OCI-LY1 (cell line): ENCODE data around the gene IL11.

Experiments
- H2AFZ ChIP-seq: fragments of 200-600 bp; sonication (generic), shearing (Covaris generic); 2 replicates; pipeline ENCODE4 v1.6.0; 2014; ENCODE audit warnings: antibody characterized with exemption, mild to moderate bottlenecking, low read length
- H3F3A ChIP-seq: fragments of 200-600 bp; sonication (generic), shearing (Covaris generic); 2 replicates; pipeline ENCODE4 v1.6.0; 2014; ENCODE audit warnings: mild to moderate bottlenecking, antibody characterized with exemption, low read length, moderate library complexity; ENCODE audit not compliant: insufficient read depth
- H3K27ac ChIP-seq: fragments of 200-600 bp; sonication (generic); 2 replicates; pipeline ENCODE4 v1.5.1; 2014; ENCODE audit warnings: low read length, mixed run types, mild to moderate bottlenecking, low read depth; ENCODE audit not compliant: poor library complexity, severe bottlenecking
- H3K27me3 ChIP-seq: fragments of 200-600 bp; sonication (generic); 2 replicates; pipeline ENCODE4 v1.6.0; 2014; ENCODE audit warnings: antibody characterized with exemption, mild to moderate bottlenecking, low read length, moderate library complexity; ENCODE audit not compliant: insufficient read depth
- H3K36me3 ChIP-seq: fragments of 200-600 bp; sonication (generic); 2 replicates; pipeline ENCODE4 v1.6.1; 2014; ENCODE audit warnings: mild to moderate bottlenecking, antibody characterized with exemption, low read length, moderate library complexity, mixed read lengths; ENCODE audit not compliant: insufficient read depth
- H3K4me1 ChIP-seq: fragments of 200-600 bp; sonication (generic); 2 replicates; pipeline ENCODE4 v1.5.1; 2014; ENCODE audit warnings: mild to moderate bottlenecking, low read length, moderate library complexity; ENCODE audit not compliant: insufficient read depth, severe bottlenecking
- H3K4me2 ChIP-seq: fragments of 200-600 bp; sonication (generic), shearing (Covaris generic); 2 replicates; pipeline ENCODE4 v1.6.1; 2014; ENCODE audit warnings: low read length
- H3K4me3 ChIP-seq: fragments of 200-600 bp; sonication (generic); 2 replicates; pipeline ENCODE4 v1.5.1; 2014; ENCODE audit warnings: low read length, low read depth, mild to moderate bottlenecking, mixed read lengths; ENCODE audit not compliant: poor library complexity, severe bottlenecking
- H3K79me2 ChIP-seq: fragments of 200-600 bp; shearing (Covaris generic); 2 replicates; pipeline ENCODE4 v1.6.1; 2016; ENCODE audit warnings: mixed run types, low read length, mixed read lengths; ENCODE audit not compliant: insufficient read depth
- H3K9ac ChIP-seq: fragments of 200-600 bp; sonication (generic), shearing (Covaris generic); 2 replicates; pipeline ENCODE4 v1.6.1; 2014; ENCODE audit warnings: mild to moderate bottlenecking, low read length, mixed read lengths
- H3K9me2 ChIP-seq: fragments of 200-600 bp; sonication (generic), shearing (Covaris generic); 2 replicates; pipeline ENCODE4 v1.6.1; 2014; ENCODE audit warnings: low read depth, mild to moderate bottlenecking, low read length, mixed read lengths
- H3K9me3 ChIP-seq: fragments of 200-600 bp; shearing (Covaris generic); 2 replicates; pipeline ENCODE4 v1.6.1; 2014; ENCODE audit warnings: low read length, mixed read lengths
- H4K20me1 ChIP-seq: fragments of 200-600 bp; sonication (generic), shearing (Covaris generic); 2 replicates; pipeline ENCODE4 v1.6.0; 2016; ENCODE audit warnings: mild to moderate bottlenecking, low read length; ENCODE audit not compliant: insufficient read depth
- EZH2 ChIP-seq: fragments of 200-600 bp; sonication (generic), shearing (Covaris generic); IDR thresholded peaks from 2 replicates; pipeline ENCODE4 v1.8.0; 2017; ENCODE audit warnings: borderline replicate concordance, mixed run types, mild to moderate bottlenecking, antibody characterized with exemption, low read length, moderate library complexity, mixed read lengths
- TF ChIP-seq, protein P1 (sequence below): fragments of 200-600 bp; sonication (generic), shearing (Covaris generic); IDR thresholded peaks from 2 replicates; pipeline ENCODE4 v1.5.1; 2017; ENCODE audit warnings: mild to moderate bottlenecking, antibody characterized with exemption, low read length, moderate library complexity, mixed read lengths

IL11 gene

DNA sequence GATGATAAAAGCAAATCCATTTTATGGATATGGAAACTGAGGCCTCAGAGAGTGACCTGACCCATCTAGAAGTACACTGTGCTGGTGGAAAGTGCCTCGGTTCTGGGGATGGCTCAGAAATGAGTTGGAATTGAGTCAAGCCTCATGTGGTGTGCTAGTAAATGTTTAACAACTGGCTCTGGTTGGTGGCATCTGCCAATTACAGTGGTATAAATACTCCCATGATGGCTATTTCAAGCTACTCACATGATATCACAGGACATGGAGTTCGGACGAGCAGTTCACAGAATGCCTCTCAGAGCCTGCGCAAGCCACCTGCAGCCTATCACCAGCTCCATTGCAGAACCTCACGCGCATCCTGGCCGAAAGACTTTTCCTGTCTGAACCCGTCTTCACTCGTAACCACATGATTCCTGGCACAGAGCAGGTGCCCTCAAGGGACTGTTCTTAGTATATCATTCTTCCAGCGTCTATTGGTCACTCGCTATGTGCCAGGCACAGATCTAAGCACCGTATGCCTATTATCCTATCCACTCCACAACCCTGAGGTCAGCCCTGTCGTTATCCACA lies 54.2 kb downstream of the IL11 start:
- H2AFZ ChIP-seq = no peak overlapping the region
- no peak overlapping the region for H3K9ac ChIP-seq
- no peaks in the 10 kb centered on the region for H3K9me2 ChIP-seq
- no peak overlapping the region for H3K4me3 ChIP-seq
- no peaks in the 10 kb centered on the region for H3F3A ChIP-seq
- H3K27me3 ChIP-seq = peaks cover 5% of the 10 kb centered on the region; the same call in 1 of the 2 replicates
- H3K4me2 ChIP-seq = no peak overlapping the region
- H3K27ac ChIP-seq = no peak overlapping the region
- no peaks in the 10 kb centered on the region for H4K20me1 ChIP-seq
- no peaks in the 10 kb centered on the region for H3K9me3 ChIP-seq
- no peaks in the 10 kb centered on the region for H3K79me2 ChIP-seq
- TF ChIP-seq, protein P1, sequence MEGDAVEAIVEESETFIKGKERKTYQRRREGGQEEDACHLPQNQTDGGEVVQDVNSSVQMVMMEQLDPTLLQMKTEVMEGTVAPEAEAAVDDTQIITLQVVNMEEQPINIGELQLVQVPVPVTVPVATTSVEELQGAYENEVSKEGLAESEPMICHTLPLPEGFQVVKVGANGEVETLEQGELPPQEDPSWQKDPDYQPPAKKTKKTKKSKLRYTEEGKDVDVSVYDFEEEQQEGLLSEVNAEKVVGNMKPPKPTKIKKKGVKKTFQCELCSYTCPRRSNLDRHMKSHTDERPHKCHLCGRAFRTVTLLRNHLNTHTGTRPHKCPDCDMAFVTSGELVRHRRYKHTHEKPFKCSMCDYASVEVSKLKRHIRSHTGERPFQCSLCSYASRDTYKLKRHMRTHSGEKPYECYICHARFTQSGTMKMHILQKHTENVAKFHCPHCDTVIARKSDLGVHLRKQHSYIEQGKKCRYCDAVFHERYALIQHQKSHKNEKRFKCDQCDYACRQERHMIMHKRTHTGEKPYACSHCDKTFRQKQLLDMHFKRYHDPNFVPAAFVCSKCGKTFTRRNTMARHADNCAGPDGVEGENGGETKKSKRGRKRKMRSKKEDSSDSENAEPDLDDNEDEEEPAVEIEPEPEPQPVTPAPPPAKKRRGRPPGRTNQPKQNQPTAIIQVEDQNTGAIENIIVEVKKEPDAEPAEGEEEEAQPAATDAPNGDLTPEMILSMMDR = no peak
- no peak for TF ChIP-seq EZH2
- peaks cover 5% of the 10 kb centered on the region for H3K4me1 ChIP-seq
- no peaks in the 10 kb centered on the region for H3K36me3 ChIP-seq

DNA sequence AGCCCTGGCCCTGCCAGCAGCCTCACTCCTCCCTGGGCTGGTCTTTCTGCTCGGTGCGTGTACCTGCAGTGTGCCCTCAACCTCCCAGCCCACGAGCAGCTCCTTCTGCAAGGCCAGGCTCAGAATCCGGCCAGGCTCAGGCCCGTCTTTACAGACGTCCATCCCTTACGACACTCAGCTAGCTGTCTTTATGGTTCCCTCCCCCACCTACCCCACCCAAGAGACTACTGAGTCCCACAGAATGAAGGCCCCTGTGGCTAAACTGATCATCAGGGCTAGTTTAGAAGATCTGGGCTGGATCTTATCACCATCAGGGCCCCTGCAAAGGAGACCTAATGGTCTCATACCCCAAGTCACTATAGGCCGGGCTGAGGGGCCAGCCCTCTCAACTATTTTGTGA lies 55.9 kb downstream of the IL11 start:
- no peak overlapping the region for H2AFZ ChIP-seq
- peaks cover 12% of the 10 kb centered on the region for H3K4me1 ChIP-seq
- no peak overlapping the region for H3K9ac ChIP-seq
- TF ChIP-seq, protein P1 = no peak
- TF ChIP-seq EZH2 = no peak
- H3K27me3 ChIP-seq = no peaks in the 10 kb centered on the region
- H3K4me3 ChIP-seq = no peak overlapping the region
- H3F3A ChIP-seq = no peaks in the 10 kb centered on the region
- no peaks in the 10 kb centered on the region for H3K79me2 ChIP-seq
- H3K9me2 ChIP-seq = no peaks in the 10 kb centered on the region
- peaks cover 4% of the 10 kb centered on the region for H3K36me3 ChIP-seq
- H3K27ac ChIP-seq = no peak overlapping the region
- H4K20me1 ChIP-seq = no peaks in the 10 kb centered on the region
- no peak overlapping the region for H3K4me2 ChIP-seq
- no peaks in the 10 kb centered on the region for H3K9me3 ChIP-seq
